HEK293T (cell line): ENCODE data around the gene PLCD1.

ENCODE experiments used
- CTCF ChIA-PET: fragments of 350-600 bp; formaldehyde crosslinking; extraction: SDS; loops from one replicate; lab custom pipeline; 2021; ENCODE audit warnings: antibody characterized with exemption, inconsistent platforms; lab: Yijun Ruan, JAX
- POLR2A ChIA-PET: fragments of 350-600 bp; formaldehyde crosslinking; extraction: SDS; loops from one replicate; lab custom pipeline; 2020; ENCODE audit warnings: antibody characterized with exemption, inconsistent platforms; lab: Yijun Ruan, JAX
- DNase-seq: peaks from one replicate; pipeline ENCODE4 v3.0.0; 2012; ENCODE audit warnings: mixed read lengths; ENCODE audit errors: extremely low spot score
- ARNT ChIP-seq: fragments of 450-650 bp; IDR thresholded peaks from 2 replicates; pipeline ENCODE4 v1.6.1; 2017; ENCODE audit warnings: mild to moderate bottlenecking
- BHLHE40 ChIP-seq: fragments of 450-650 bp; IDR thresholded peaks from 2 replicates; pipeline ENCODE4 v1.6.1; 2016; ENCODE audit warnings: mild to moderate bottlenecking, moderate library complexity, borderline replicate concordance
- CTBP1 ChIP-seq: fragments of 450-650 bp; IDR thresholded peaks from 2 replicates; pipeline ENCODE4 v1.6.1; 2016; ENCODE audit warnings: borderline replicate concordance
- ELF4 ChIP-seq: fragments of 450-650 bp; IDR thresholded peaks from 2 replicates; pipeline ENCODE4 v1.6.1; 2017; ENCODE audit warnings: antibody characterized with exemption
- FOXA1 ChIP-seq: fragments of 450-650 bp; IDR thresholded peaks from 2 replicates; pipeline ENCODE4 v1.6.1; 2016; ENCODE audit warnings: mild to moderate bottlenecking
- FOXK2 ChIP-seq: fragments of 450-650 bp; IDR thresholded peaks from 2 replicates; pipeline ENCODE4 v1.6.1; 2016; ENCODE audit warnings: mild to moderate bottlenecking
- FOXM1 ChIP-seq: fragments of 450-650 bp; IDR thresholded peaks from 2 replicates; pipeline ENCODE4 v1.6.1; 2017; ENCODE audit warnings: mild to moderate bottlenecking, borderline replicate concordance
- HDGF ChIP-seq: fragments of 450-650 bp; IDR thresholded peaks from 2 replicates; pipeline ENCODE4 v1.6.1; 2017; ENCODE audit warnings: antibody characterized with exemption, borderline replicate concordance
- L3MBTL2 ChIP-seq: fragments of 450-650 bp; conservative IDR thresholded peaks from 2 replicates; pipeline ENCODE4 v1.6.1; 2016; ENCODE audit warnings: mild to moderate bottlenecking
- LEF1 ChIP-seq: fragments of 450-650 bp; IDR thresholded peaks from 2 replicates; pipeline ENCODE4 v1.6.1; 2017; ENCODE audit warnings: mild to moderate bottlenecking, borderline replicate concordance
- NFRKB ChIP-seq: fragments of 450-650 bp; IDR thresholded peaks from 2 replicates; pipeline ENCODE4 v1.6.1; 2016; ENCODE audit warnings: mild to moderate bottlenecking, moderate library complexity
- PKNOX1 ChIP-seq: fragments of 450-650 bp; IDR thresholded peaks from 2 replicates; pipeline ENCODE4 v1.6.1; 2016
- SP1 ChIP-seq: fragments of 450-650 bp; IDR thresholded peaks from 2 replicates; pipeline ENCODE4 v1.6.1; 2017
- SUZ12 ChIP-seq: fragments of 450-650 bp; IDR thresholded peaks from 2 replicates; pipeline ENCODE4 v1.6.1; 2016; ENCODE audit warnings: mild to moderate bottlenecking
- TARDBP ChIP-seq: fragments of 450-650 bp; IDR thresholded peaks from 2 replicates; pipeline ENCODE4 v1.6.1; 2016
- ZNF384 ChIP-seq: fragments of 450-650 bp; IDR thresholded peaks from 2 replicates; pipeline ENCODE4 v1.6.1; 2016

Gene PLCD1

GRCh38 chr3:37964146-37964545, 65.3 kb downstream of the PLCD1 start:
- DNase-seq: no peak
- CTCF ChIA-PET: interaction anchor here (0.9 to 4.3 kb wide), 4 partner anchors 9 to 109 kb away, joined by 3 to 56 read pairs (median 3); no protein-coding TSS in a partner anchor
- TF ChIP-seq CTBP1: no peak
- TF ChIP-seq ZNF384: no peak
- no peak for TF ChIP-seq BHLHE40
- TF ChIP-seq SP1: no peak
- TF ChIP-seq ELF4: no peak
- TF ChIP-seq LEF1: no peak
- TF ChIP-seq ARNT: no peak
- TF ChIP-seq HDGF: no peak
- TF ChIP-seq FOXA1: no peak
- no peak for TF ChIP-seq TARDBP
- no peak for TF ChIP-seq L3MBTL2
- TF ChIP-seq NFRKB: no peak
- no peak for TF ChIP-seq SUZ12
- no peak for TF ChIP-seq PKNOX1
- no peak for TF ChIP-seq FOXM1
- no peak for TF ChIP-seq FOXK2
- POLR2A ChIA-PET: no interaction called here

- TF ChIP-seq LEF1 (no peak), SUZ12 (no peak), CTBP1 (no peak), TARDBP (no peak), FOXM1 (no peak), L3MBTL2 (no peak), ARNT (no peak), BHLHE40 (no peak), NFRKB (no peak), FOXA1 (no peak), FOXK2 (no peak), SP1 (no peak), HDGF (no peak), ELF4 (no peak), ZNF384 (no peak), PKNOX1 (no peak)
- no peak for DNase-seq
- ChIA-PET POLR2A (no interaction called here), CTCF (interaction anchor here (0.9 to 1.3 kb wide), 3 partner anchors 8 to 33 kb away, joined by 3 read pairs; no protein-coding TSS in a partner anchor)
Observed at GRCh38 chr3:37963635-37964034, 65.8 kb downstream of the PLCD1 start.

- no peak for TF ChIP-seq ELF4
- TF ChIP-seq HDGF: no peak
- no peak for TF ChIP-seq CTBP1
- no peak for TF ChIP-seq SUZ12
- TF ChIP-seq TARDBP: no peak
- TF ChIP-seq L3MBTL2: no peak
- no peak for TF ChIP-seq BHLHE40
- no peak for TF ChIP-seq NFRKB
- TF ChIP-seq SP1: no peak
- CTCF ChIA-PET: no interaction called here
- no peak for DNase-seq
- POLR2A ChIA-PET: no interaction called here
Observed at GRCh38 chr3:37963016-37963415, 66.4 kb downstream of the PLCD1 start.

DNA sequence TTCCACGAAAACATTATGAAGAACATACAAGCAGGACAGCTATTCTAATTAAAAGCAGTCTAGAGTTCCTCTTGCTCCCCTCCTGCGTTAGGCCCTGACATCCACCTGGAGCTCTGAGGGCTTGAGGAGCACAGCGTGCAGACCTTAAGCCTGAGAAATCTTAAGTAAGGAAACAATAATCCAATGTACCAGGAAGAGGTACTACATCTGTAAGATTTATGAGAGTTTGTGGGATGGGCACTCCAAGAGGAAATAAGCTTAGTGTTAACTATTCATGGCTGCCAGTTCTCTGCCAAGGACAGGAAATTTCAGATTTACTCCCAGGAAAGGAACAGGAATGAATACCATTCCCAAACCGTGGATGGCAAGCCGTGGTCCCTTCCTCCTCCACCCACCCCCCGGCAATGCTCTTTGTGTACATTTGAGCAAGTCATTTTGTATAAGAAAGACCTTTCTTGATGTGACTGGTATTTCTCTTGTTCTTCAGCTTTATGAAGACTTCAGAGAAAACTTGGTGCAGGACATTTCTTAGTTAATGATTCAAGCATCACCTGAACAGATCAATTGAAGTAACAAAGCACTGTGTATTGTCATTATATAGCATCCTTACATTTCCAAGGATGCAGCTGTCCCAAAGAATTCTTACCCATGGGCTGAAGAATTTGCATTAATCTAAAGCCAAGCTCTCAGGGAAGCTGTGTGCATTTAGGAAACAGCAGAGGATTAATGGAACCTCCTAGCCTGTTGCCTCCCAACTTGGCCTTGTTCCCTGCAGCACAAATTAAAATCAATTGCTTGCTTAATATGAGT, 67.6 kb downstream of the PLCD1 start:
- POLR2A ChIA-PET: no interaction called here
- DNase-seq: no peak
- TF ChIP-seq NFRKB: no peak
- TF ChIP-seq PKNOX1: no peak
- no peak for TF ChIP-seq LEF1
- TF ChIP-seq ELF4: no peak
- no peak for TF ChIP-seq SUZ12
- TF ChIP-seq FOXK2: no peak
- TF ChIP-seq FOXA1: no peak
- no peak for TF ChIP-seq BHLHE40
- no peak for TF ChIP-seq TARDBP
- no peak for TF ChIP-seq ARNT
- no peak for TF ChIP-seq HDGF
- no peak for TF ChIP-seq CTBP1
- no peak for TF ChIP-seq L3MBTL2
- no peak for TF ChIP-seq FOXM1
- TF ChIP-seq ZNF384: no peak
- no peak for TF ChIP-seq SP1
- CTCF ChIA-PET: interaction anchor here (0.6 kb wide), 2 partner anchors 106 to 1004 kb away, joined by 4 to 13 read pairs; no protein-coding TSS in a partner anchor

DNA sequence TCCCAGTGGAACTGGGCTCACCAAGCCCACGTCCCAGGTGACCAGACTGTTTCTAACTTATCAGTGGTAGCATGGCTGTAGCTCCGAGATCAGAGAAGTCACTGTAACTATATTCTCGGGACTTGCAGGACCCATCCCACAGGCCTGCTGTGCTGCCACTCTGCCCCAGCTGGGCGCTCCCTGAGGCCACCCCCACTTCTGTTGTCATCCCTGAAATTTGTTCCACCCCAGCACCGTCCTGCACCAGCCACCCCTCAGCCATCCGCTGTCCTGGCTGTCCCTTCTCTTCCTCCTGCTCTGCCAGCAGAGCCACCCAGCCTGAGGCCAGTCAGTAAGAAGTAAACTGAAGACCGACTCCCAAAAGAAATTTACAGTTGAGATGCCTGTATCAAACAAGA, 71.9 kb downstream of the PLCD1 start:
- CTCF ChIA-PET: no interaction called here
- DNase-seq: no peak
- POLR2A ChIA-PET: no interaction called here
- TF ChIP-seq TARDBP (no peak), FOXA1 (no peak), PKNOX1 (no peak), ARNT (no peak), FOXM1 (no peak), SP1 (no peak), CTBP1 (no peak), ZNF384 (no peak), LEF1 (no peak), NFRKB (no peak), SUZ12 (no peak), BHLHE40 (no peak), FOXK2 (no peak), HDGF (no peak), L3MBTL2 (no peak), ELF4 (no peak)
